Lung (tissue), 12 donors: ENCODE results near the gene IGF2R. TPM values are rescaled to one million over a fixed set of nuclear protein-coding genes. Genes with fewer than 3 reads are reported as not detected.

Source experiments
- ATAC-seq: fragments of 200-7000 bp; cut with Tn5 transposase; one replicate; pipeline ENCODE4 v1.9.1; 2020; ENCODE audit warnings: moderate number of reproducible peaks; ENCODE audit not compliant: insufficient read depth, low FRiP score
- DNase-seq, 3 donors: peaks; one replicate each; pipeline ENCODE4 v3.0.0-alpha.2; 2013 to 2017
- H3K27ac ChIP-seq, 2 donors: one replicate each; pipeline ENCODE4 v1.5.1; 2013; ENCODE audit warnings: mild to moderate bottlenecking in 2 of 2, moderate library complexity in 2 of 2, control low read depth in 1 of 2, inconsistent platforms in 1 of 2, low read depth in 1 of 2, low read length in 1 of 2
- H3K27me3 ChIP-seq, 3 donors: one replicate each; pipeline ENCODE4 v1.5.1; 2013; ENCODE audit warnings: low read length in 2 of 3; ENCODE audit not compliant: control insufficient read depth in 3 of 3, insufficient read depth in 3 of 3
- H3K36me3 ChIP-seq, 4 donors: one replicate each; pipeline ENCODE4 v1.5.1; 2013; ENCODE audit warnings: low read length in 4 of 4, mild to moderate bottlenecking in 1 of 4, moderate library complexity in 1 of 4; ENCODE audit not compliant: control insufficient read depth in 4 of 4, insufficient read depth in 4 of 4
- H3K4me1 ChIP-seq, 5 donors: one replicate each; pipeline ENCODE4 v1.5.1; 2013; ENCODE audit warnings: low read length in 5 of 5, mild to moderate bottlenecking in 2 of 5, moderate library complexity in 1 of 5; ENCODE audit not compliant: control insufficient read depth in 5 of 5, insufficient read depth in 5 of 5
- H3K4me3 ChIP-seq: one replicate; pipeline ENCODE4 v1.5.1; 2013; ENCODE audit warnings: mild to moderate bottlenecking, control low read depth, moderate library complexity
- H3K9ac ChIP-seq, 2 donors: one replicate each; pipeline ENCODE4 v1.5.1; 2013; ENCODE audit warnings: low read length in 2 of 2, control low read depth in 1 of 2; ENCODE audit not compliant: insufficient read depth in 1 of 2
- H3K9me3 ChIP-seq, 4 donors: one replicate each; pipeline ENCODE4 v1.5.1; 2013; ENCODE audit warnings: low read length in 3 of 4, mild to moderate bottlenecking in 1 of 4, moderate library complexity in 1 of 4; ENCODE audit not compliant: control insufficient read depth in 4 of 4, insufficient read depth in 3 of 4
- CTCF ChIP-seq: IDR thresholded peaks from 2 replicates; pipeline ENCODE4 v1.5.1; 2012; ENCODE audit warnings: mild to moderate bottlenecking; ENCODE audit errors: control extremely low read depth, extremely low read depth
- WGBS, 2 donors: extraction: QIAGEN DNeasy Blood & Tissue Kit; methylation state at CpG; one replicate each; pipeline ENCODE4 v1.1.7; 2013; 5-methylcytosine and 5-hydroxymethylcytosine counted together
- polyA plus RNA-seq, 2 donors: library from polyadenylated mRNA; stranded (reverse); fragments of 200-250 nt; gene quantifications; one replicate each; pipeline ENCODE4 v1.2.1, GENCODE V29; 2013
- total RNA-seq, 2 donors: library from RNA; depleted of rRNA in 1 of 2; stranded (reverse); fragments of >200 nt in 1 of 2; gene quantifications; one replicate each; pipeline ENCODE4 v1.2.1, GENCODE V29; 2014 to 2021
- donor health status: control.
- donor health status: control.
- donor health status: Bipolar disorder and iron deficiency.
- donor health status: healthy.
- donor health status: DM: yes; HTN: yes; CAD: no.

IGF2R gene
- total and polyA plus RNA-seq, 4 donors: 30.0 to 125 (median 92.6) TPM

GRCh38 chr6:160034036-160034930 lies 65.4 kb downstream of the IGF2R start:
- TF ChIP-seq CTCF: no peak
- H3K36me3 ChIP-seq: peaks cover 7 to 45% (median 22%) of the 10 kb centered on the region in 4 donors
- H3K27ac ChIP-seq: no peak overlapping the region
- peaks cover 4 to 14% (median 9%) of the 10 kb centered on the region in 5 donors for H3K4me1 ChIP-seq
- no peaks in the 10 kb centered on the region for H3K27me3 ChIP-seq
- no peak overlapping the region for H3K9ac ChIP-seq
- 89 to 91% methylated on average over 17 of the region's 17 CpGs for WGBS, 2 donors
- ATAC-seq (no peak), DNase-seq (peak in 1 of 3 donors; percentile 24)
- no peaks in the 10 kb centered on the region for H3K9me3 ChIP-seq
- no peak overlapping the region for H3K4me3 ChIP-seq

GRCh38 chr6:160035241-160035640 lies 66.4 kb downstream of the IGF2R start:
- Histone ChIP-seq H3K27ac (peak overlapping the region in 1 of 2 donors; percentile 22), H3K27me3 (no peaks in the 10 kb centered on the region), H3K9me3 (no peaks in the 10 kb centered on the region), H3K9ac (no peak overlapping the region), H3K4me3 (no peak overlapping the region), H3K4me1 (peaks cover 2 to 5% (median 4%) of the 10 kb centered on the region in 5 donors), H3K36me3 (peaks cover 7 to 45% (median 22%) of the 10 kb centered on the region in 4 donors)
- no peak for DNase-seq
- no peak for TF ChIP-seq CTCF
- no peak for ATAC-seq
- 95 to 100% methylated on average over 7 of the region's 7 CpGs for WGBS, 2 donors

GRCh38 chr6:160035693-160036330 lies 66.9 kb downstream of the IGF2R start:
- Histone ChIP-seq H3K4me1 (peaks cover 0 to 3% (median 0%) of the 10 kb centered on the region in 5 donors), H3K27me3 (no peaks in the 10 kb centered on the region), H3K4me3 (no peak overlapping the region), H3K27ac (peak overlapping the region in 1 of 2 donors; percentile 22), H3K9me3 (no peaks in the 10 kb centered on the region), H3K9ac (no peak overlapping the region), H3K36me3 (peaks cover 7 to 50% (median 24%) of the 10 kb centered on the region in 4 donors)
- ATAC-seq (no peak), DNase-seq (no peak)
- TF ChIP-seq CTCF: no peak
- WGBS, 2 donors: 96% methylated on average over 12 of the region's 12 CpGs
